ENCODE measurements around the gene QRFP.
"Not testable (repeated sequence)": the region's sequence is repeated elsewhere in the genome, so short reads cannot be mapped to it uniquely, and the experiment has no call there.

The QRFP gene

GRCh38 chr9:130871395-130872062, 25.1 kb downstream of the QRFP start:
- no peak for DNase-seq

DNA sequence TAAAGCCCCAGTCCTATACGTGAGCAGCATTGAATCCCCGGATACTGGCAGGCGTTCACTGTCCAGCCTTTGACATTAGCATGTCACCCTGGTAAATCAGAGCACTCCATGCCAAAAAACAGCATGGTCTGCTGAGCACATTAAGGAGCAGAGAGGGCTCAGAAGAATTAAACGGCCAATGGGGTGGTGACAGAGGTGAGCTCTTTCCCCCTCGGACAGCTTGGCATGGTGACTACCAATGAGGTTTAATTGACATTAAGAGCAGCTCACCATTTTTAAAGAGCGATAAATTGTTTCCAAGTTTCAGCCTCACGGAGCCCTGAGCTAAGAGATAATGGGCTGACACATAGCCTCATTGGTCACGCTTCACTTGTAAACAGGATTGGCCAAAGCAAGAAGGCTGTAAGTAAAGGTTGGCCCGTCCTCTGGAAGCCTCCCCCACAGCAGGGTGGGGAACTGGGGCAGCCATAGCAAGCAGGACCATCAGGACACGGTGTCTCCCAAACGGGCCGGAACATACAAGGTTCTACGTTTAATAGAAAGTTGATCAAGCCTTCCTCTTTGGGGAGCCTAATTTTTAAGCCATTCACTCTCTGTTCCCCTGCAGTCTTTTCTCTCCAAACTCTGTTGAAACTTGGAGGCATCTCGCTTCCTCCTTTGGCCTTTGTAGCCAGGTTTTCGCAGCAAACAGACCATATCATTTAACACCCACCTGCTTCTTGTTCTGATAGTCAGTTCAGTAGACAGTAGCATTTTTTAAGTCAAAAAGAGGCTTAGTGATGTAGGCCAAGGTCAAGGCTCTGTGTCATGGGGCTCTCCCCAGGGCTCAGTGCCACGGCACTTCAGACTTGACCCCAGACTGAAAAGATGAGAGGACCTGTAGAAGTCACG, 25.9 kb downstream of the QRFP start:
- DNase-seq, result no peak

DNA sequence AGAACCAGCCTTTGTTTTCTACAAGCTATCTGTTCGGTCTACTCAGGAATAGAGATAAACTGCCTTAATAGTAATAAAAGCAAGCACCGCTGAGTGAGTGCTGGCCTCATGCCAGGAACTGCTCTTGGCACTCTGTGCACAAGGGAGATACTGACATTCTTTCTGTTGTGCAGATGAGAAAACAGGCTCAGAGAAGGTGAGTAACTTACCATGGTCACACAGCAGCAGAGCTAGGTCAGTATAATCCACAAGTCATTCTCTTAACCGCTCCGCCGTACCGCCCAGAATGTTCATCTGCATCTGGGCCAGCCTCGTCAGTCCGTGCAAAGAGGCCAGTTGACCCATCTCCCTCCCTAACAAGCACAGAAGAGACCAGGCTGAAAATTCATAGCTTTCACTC, 27.4 kb downstream of the QRFP start:
- DNase-seq, result no peak

- no peak for DNase-seq
Measured at GRCh38 chr9:130868230-130868629, 28.4 kb downstream of the QRFP start.

GRCh38 chr9:130867556-130867955, 29.1 kb downstream of the QRFP start:
- no peak for DNase-seq

DNA sequence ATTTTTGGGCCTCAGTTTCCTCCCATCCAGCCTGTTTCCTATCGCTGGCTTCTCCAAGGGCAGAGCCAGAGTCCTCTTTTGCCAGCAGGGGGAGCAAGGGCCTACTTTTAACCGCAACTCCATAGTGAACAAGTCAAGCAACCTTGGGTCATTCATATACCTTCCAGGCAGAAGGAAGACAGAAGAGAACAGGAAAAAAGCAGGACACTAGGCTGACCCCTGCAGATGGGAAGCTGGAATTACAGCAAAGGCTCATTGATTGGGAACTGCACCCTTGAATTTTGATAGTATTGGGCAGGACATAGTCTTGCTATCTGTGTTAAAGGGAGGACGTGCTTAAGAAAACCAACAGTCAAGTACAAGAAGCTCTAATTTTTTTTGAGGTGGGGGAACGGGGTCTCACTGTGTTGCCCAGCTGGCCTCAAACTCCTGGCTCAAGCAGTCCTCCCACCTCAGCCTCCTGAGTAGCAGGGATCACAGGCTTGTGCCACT, 30.1 kb downstream of the QRFP start:
- DNase-seq, result peak; percentile 42

DNA sequence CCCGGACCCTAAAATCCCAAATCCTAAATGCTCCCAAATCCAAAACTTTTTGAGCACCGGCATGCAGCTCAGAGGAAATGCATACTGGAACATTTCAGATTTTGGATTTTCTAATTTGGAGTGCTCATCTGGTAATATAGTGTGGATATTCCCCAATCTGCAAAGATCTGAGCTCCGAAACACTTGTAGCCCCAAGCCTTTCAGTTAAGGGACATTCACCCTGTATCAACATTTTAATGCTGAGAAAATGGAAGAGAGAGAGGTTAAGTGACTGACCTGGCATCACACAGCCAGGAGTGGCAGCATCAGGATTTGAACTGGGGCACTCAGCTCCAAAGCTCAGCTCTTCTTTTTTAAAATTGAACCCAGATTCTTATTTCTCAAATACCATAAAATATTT, 30.7 kb downstream of the QRFP start:
- no peak for DNase-seq

DNA sequence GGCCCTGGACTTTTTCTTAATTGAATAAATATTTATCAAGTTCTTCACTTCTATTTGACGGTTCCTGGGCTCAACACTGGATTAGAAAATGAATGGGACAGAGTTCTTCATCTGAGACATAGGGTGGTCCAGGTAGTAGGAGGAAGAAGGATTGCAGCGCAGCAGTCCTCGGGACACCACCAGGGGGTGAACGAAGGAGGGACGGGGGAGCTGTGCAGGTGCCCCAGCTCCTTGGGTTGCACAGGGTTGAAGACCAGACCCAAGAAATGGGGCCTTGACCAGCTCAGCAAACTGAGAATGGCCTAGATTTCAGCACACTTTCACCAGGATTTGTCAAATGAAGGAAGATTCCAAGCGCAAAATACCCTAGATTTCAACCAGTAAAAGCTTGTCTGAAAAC, 32.1 kb downstream of the QRFP start:
- DNase-seq, result no peak

GRCh38 chr9:130862747-130863146, 33.9 kb downstream of the QRFP start:
- no peak for DNase-seq

DNA sequence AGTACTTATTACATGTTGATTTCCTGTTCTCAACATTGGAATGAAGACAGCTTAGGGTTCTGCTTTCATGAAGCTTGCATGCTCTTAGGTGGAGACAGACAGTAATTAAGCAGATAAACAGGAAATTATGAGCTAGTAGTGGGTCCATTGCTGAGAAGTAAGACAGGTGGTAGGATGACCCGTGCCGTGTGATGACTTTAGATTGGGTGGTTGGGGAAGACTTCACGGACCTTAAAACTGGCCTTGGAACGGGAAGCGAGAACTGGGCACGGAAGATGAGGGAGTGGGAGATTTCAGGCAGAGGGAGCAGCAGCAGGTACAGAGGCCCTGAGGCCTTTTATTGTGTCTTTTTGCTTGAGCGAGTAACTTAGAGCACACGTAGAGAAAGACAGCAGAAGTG, 34.4 kb downstream of the QRFP start:
- no peak for DNase-seq

- DNase-seq, result no peak
Measured at GRCh38 chr9:130861372-130862180, 35.0 kb downstream of the QRFP start.

DNA sequence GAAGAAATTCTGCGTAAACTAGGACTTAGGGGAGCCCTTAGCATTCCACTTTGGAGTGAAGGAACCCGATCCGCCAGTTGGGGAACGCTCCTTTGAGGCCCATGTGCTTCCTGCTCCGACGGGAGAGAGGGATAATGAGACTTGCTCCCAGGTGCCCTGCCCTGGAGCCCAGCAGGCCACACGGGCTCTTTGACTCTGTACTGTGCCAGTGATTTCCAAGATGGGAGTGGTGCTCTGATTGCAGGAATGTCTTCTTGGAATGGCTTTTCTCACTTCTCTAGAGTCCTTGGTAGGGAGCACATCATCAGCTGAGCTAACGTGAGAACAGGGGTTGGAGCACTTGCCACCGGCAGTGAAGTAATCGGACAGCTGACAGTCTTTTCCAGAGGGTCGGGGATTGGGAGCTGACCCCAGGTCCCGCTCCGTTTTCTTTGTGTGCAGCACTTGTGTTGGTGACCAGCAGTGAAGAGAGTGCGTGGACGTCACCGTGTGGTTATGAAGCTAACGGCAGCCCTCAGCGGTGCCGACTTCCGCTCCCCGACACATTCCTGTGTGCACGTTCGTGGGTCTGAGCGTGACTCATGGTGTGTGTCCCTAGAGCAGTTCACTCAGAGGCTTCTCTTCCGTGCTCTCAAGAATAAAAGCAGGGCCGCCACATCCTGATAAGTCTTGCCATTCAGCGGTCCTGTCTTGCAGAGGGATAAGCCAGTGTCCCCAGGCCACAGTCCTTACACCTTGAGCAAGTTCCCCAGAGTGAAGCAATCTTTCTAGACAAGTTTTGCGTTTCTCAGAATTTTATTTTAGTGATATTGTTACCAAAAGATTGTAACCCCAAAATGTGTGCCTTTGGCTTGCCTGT, 35.9 kb downstream of the QRFP start:
- no peak for DNase-seq

GRCh38 chr9:130858739-130859705, 37.6 kb downstream of the QRFP start:
- no peak for DNase-seq

DNA sequence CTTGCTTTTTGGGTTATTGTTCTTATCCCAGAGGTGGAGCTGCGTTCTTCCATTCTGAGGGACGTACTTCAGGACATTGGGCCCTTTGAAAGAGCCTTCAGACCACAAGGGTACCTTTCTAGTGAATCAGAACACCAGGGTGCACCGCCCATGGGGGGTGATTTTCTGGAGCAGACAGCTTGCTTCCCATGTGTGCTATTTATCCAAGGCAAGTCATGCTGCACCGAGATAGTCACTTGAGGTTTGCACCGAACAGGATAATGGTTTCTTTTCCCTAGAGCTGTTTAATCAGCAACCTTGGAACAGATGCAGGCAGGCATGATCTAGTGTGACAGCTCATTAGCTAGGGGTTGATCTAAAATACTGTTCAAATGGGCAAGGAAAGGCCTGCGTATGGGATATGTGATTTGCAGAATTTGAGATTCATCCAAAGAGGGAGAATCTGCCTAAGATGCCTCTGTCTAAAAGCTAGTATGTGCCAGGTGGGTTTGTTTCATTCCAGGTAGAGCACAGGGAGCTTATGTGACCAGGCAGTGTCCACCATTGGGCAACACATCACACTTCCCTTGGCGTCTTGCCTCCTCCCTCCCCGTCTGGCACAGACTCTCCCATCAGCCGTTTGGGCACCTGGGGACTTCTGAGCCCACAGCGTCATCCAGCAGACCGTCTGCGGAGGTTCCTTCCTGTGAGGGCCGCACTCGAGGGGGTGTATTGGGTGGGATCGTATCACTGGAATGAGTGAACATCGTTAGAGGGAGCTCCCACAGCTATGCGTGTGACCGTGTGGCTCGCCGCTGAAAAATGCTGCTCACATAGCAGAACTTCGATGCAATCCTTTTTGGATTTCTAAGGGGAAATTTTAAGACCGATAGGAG, 38.5 kb downstream of the QRFP start:
- DNase-seq, result no peak

GRCh38 chr9:130856474-130856873, 40.1 kb downstream of the QRFP start:
- no peak for DNase-seq

DNA sequence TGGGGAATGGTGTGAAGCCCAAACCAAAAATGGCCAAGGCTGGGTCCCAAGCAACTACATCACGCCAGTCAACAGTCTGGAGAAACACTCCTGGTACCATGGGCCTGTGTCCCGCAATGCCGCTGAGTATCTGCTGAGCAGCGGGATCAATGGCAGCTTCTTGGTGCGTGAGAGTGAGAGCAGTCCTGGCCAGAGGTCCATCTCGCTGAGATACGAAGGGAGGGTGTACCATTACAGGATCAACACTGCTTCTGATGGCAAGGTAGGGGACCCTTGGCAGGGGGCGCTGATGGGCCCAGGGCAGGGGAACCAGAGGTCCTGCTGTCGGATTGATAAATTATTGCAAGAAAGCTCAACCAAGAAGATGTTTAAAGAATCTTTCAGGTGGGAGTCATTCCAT, 41.8 kb downstream of the QRFP start:
- no peak for DNase-seq

DNA sequence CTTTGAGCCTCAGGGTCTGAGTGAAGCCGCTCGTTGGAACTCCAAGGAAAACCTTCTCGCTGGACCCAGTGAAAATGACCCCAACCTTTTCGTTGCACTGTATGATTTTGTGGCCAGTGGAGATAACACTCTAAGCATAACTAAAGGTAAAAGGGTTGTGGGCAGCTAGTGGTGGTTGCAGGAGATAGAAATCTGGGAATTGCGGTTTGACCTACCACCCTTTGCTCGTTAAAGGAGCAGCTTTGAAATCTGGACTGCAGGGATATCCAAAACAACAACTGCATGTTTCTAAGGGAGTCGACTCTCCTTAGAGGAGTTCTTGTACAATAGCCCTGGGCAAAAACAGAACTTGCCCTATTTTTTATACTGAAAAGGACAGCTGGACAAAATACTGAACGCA, 42.5 kb downstream of the QRFP start:
- no peak for DNase-seq

DNA sequence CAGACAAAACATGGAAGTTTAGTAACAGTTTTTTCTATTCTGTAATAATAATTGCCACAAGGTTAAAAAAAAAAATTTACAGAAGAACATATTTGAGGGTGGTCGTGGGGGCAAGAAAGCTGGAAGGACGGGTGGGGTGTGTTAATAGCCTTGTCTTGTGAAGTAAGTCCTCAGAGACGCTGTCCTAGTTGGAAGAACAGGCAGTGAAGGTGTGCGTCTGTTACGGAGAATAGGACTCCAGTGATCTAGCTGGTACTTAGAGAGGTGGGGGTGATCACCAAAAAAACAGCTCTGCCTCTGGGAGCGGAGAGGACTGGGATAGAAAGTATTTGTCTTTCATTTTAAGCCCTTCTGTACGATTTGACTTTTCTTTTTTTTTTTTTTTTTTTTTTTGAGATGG, 43.8 kb downstream of the QRFP start:
- no peak for DNase-seq

GRCh38 chr9:130849356-130849755, 47.3 kb downstream of the QRFP start:
- no peak for DNase-seq

- DNase-seq, result not testable (repeated sequence)
Measured at GRCh38 chr9:130848514-130848913, 48.1 kb downstream of the QRFP start.
